Smooth muscle cell of the pulmonary artery (primary cell): ENCODE results near the gene IVL. TPM values are rescaled to one million over a fixed set of nuclear protein-coding genes. Genes with fewer than 3 reads are reported as not detected.

Experiments
- total RNA-seq: library from RNA; depleted of rRNA; stranded (reverse); fragments of >200 nt; gene quantifications from 2 replicates; pipeline ENCODE4 v1.2.3, GENCODE V29; 2014

IVL gene, protein sequence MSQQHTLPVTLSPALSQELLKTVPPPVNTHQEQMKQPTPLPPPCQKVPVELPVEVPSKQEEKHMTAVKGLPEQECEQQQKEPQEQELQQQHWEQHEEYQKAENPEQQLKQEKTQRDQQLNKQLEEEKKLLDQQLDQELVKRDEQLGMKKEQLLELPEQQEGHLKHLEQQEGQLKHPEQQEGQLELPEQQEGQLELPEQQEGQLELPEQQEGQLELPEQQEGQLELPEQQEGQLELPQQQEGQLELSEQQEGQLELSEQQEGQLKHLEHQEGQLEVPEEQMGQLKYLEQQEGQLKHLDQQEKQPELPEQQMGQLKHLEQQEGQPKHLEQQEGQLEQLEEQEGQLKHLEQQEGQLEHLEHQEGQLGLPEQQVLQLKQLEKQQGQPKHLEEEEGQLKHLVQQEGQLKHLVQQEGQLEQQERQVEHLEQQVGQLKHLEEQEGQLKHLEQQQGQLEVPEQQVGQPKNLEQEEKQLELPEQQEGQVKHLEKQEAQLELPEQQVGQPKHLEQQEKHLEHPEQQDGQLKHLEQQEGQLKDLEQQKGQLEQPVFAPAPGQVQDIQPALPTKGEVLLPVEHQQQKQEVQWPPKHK
- not detected in 2 replicates for total RNA-seq

DNA sequence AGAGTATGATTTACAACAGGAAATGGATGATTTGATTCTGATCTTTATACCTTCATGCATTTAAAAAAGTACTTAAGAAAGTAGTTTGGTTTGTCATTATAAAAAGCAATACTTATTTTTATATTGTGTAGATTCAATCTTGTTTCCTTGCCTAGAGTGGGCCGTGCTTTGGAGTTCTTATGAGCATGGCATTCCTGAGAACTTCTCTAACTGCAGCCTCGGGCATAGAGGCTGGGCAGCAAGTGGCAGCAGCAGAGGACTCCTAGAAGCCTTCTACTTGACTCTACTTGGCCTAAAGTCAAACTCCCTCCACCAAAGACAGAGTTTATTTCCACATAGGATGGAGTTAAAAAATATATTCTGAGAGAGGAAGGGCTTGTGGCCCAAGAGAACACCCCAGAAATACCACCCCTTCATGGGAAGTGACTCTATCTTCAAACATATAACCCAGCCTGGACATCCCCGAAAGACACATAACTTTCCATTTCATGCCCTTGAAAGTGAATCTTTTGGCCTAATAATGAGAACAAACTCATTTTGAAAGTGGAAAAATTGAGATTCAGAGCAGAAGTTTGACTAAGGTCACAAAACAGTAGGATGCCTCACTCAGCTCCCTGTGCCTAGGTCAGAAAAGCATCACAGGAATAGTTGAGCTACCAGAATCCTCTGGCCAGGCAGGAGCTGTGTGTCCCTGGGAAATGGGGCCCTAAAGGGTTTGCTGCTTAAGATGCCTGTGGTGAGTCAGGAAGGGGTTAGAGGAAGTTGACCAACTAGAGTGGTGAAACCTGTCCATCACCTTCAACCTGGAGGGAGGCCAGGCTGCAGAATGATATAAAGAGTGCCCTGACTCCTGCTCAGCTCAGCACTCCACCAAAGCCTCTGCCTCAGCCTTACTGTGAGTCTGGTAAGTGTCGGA lies at the start of gene IVL:
TSS of gene IVL (plus strand) at position 861 of the 916 bp plus-strand sequence. CDS start 1,252 bp downstream, outside the sequence.

DNA sequence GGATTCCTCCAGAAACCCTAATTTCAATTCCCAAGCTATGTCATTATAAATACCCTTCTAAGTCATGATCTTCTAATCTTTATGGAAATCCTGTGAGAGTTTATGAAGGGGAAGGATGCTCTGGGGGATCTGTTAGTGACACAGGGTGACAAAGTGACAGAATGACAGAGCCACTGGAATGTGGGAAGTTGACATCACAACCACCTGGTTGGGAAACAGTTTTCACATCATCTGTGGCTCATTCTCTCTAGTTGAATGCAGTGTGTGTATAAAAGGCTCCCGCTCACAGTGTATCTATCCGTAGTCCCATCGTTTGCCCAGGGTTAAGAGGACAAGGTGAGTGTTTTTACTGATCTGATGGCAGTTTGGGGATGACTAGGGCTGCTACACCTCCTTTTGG lies 48.6 kb upstream of the IVL start, which contains the start of gene LCE7A:
TSS of gene LCE7A (plus strand) at position 301 of the 400 bp plus-strand sequence. CDS start 702 bp downstream, outside the sequence.

DNA sequence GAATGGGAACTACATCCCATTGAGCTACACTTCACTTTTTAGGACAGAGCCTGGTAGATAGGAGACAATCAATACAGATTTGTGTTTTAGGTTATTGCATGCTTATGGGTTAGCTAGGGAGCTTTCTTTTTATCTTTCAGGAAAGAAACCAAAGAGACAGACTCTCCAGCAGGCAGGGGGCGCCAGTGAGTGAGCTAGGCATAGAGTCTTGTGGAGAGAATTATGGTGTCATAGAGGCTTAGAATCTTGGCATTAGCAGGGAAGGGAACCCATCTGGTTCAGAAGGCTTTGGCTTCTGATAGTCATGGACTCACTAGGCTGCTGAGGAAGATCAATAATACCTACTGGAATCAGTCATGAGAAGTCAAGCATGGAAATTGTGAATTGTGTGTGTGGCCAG lies 30.3 kb upstream of the IVL start, which contains the start of gene SMCP:
TSS of gene SMCP (plus strand) at position 281 of the 400 bp plus-strand sequence. CDS start 6,101 bp downstream, outside the sequence.

DNA sequence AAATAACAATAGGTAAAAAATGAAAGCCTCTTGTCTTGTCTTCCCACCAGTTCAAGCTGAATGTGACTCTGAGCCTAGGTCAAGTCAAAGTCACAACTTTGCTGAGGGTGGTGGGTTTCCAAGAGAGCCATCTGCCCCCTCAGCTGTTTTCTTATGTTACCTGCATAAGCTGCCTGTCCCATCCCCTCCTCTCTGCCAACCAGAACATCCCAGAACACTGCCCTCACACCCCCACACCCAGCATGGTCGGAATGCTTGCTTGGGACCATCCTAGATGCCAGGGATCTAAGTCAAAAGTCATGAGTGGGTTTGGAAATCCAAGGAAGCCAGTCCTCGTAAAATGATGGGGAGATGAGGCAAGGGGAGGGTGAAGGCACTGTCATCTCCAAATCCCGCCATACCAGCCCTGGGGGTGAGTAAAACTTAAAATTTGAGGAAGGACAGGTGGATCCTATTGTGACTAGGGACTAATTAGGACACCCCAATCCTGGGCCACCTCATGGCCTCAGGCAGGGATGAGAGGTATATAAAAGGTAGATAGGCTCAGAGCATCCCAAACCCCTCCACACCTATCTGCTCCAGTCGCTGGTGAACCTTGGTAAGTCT lies 38.4 kb downstream of the IVL start, which contains the start of gene SPRR5:
TSS of gene SPRR5 (plus strand) at position 556 of the 606 bp plus-strand sequence. CDS start 1,349 bp downstream, outside the sequence.

Other genes with a start within 250 kb of the IVL start
- gene LCE2D, start 245.2 kb upstream of the IVL start, total RNA-seq = not detected in 2 replicates
- gene LCE2C, start 233.3 kb upstream of the IVL start, total RNA-seq = not detected in 2 replicates
- gene LCE2B, start 222.4 kb upstream of the IVL start, total RNA-seq = not detected in 2 replicates
- gene LCE2A, start 210.2 kb upstream of the IVL start, total RNA-seq = not detected in 2 replicates
- not detected in 2 replicates for gene LCE4A, start 200.4 kb upstream of the IVL start, total RNA-seq
- gene KPRP, start 150.5 kb upstream of the IVL start, total RNA-seq = not detected in 2 replicates
- gene LCE1F, start 133.4 kb upstream of the IVL start, total RNA-seq = not detected in 2 replicates
- gene LCE1E, start 122.3 kb upstream of the IVL start, total RNA-seq = not detected in 2 replicates
- not detected in 2 replicates for gene LCE1D, start 111.8 kb upstream of the IVL start, total RNA-seq
- not detected in 2 replicates for gene LCE1C, start 101.9 kb upstream of the IVL start, total RNA-seq
- not detected in 2 replicates for gene LCE1B, start 96.6 kb upstream of the IVL start, total RNA-seq
- gene LCE1A, start 81.1 kb upstream of the IVL start, total RNA-seq = not detected in 2 replicates
- not detected in 2 replicates for gene LCE6A, start 65.7 kb upstream of the IVL start, total RNA-seq
- not detected in 2 replicates for gene LCE7A, start 48.5 kb upstream of the IVL start, total RNA-seq
- gene SMCP, start 30.2 kb upstream of the IVL start, total RNA-seq = not detected in 2 replicates
- not detected in 2 replicates for gene SPRR5, start 38.7 kb downstream of the IVL start, total RNA-seq
- gene SPRR4, start 62.1 kb downstream of the IVL start, total RNA-seq = not detected in 2 replicates
- not detected in 2 replicates for gene SPRR1A, start 75.5 kb downstream of the IVL start, total RNA-seq
- not detected in 2 replicates for gene SPRR3, start 93.2 kb downstream of the IVL start, total RNA-seq
- gene SPRR1B, start 122.7 kb downstream of the IVL start, total RNA-seq = not detected in 2 replicates
- not detected in 2 replicates for gene SPRR2D, start 132.6 kb downstream of the IVL start, total RNA-seq
- gene SPRR2A, start 149.0 kb downstream of the IVL start, total RNA-seq = not detected in 2 replicates
- not detected in 2 replicates for gene SPRR2B, start 163.1 kb downstream of the IVL start, total RNA-seq
- gene SPRR2E, start 186.0 kb downstream of the IVL start, total RNA-seq = not detected in 2 replicates
- not detected in 2 replicates for gene SPRR2F, start 205.0 kb downstream of the IVL start, total RNA-seq
- not detected in 2 replicates for gene SPRR2G, start 242.3 kb downstream of the IVL start, total RNA-seq